Fibroblast of lung (primary cell): ENCODE measurements around the gene HIVEP3. TPM values are rescaled to one million over a fixed set of nuclear protein-coding genes. Genes with fewer than 3 reads are reported as not detected.

Source experiments
- DNase-seq, 2 donors: peaks; one replicate each; pipeline versions ENCODE4 v3.0.0 to v3.0.0-alpha.2; 2010; ENCODE audit warnings: low read depth in 2 of 2
- H2AFZ ChIP-seq: 2 replicates; pipeline ENCODE4 v1.5.1; 2012; ENCODE audit warnings: low read length, control low read depth, inconsistent platforms
- H3K27ac ChIP-seq: 2 replicates; pipeline ENCODE4 v1.5.1; 2011; ENCODE audit warnings: low read length, control low read depth; ENCODE audit not compliant: insufficient read depth
- H3K27me3 ChIP-seq: 2 replicates; pipeline ENCODE4 v1.5.1; 2011; ENCODE audit warnings: mild to moderate bottlenecking, low read length; ENCODE audit not compliant: control insufficient read depth, insufficient read depth
- H3K36me3 ChIP-seq: 2 replicates; pipeline ENCODE4 v1.5.1; 2011; ENCODE audit warnings: low read length; ENCODE audit not compliant: control insufficient read depth, insufficient read depth
- H3K4me1 ChIP-seq: 2 replicates; pipeline ENCODE4 v1.5.1; 2011; ENCODE audit warnings: low read length; ENCODE audit not compliant: control insufficient read depth, insufficient read depth; ENCODE audit errors: extremely low read depth
- H3K4me2 ChIP-seq: 2 replicates; pipeline ENCODE4 v1.5.1; 2011; ENCODE audit warnings: low read length, control low read depth; ENCODE audit not compliant: insufficient read depth; ENCODE audit errors: extremely low read depth
- H3K4me3 ChIP-seq, 4 experiments: fragments of 200-600 bp in 1 of 4; sonication (generic) in 1 of 4; replicated peaks in 1 of 4; 2 replicates each; pipeline ENCODE4 v1.5.1; 2011 to 2016; ENCODE audit warnings: low read length in 4 of 4, low read depth in 3 of 4, mild to moderate bottlenecking in 3 of 4, control low read depth in 2 of 4, inconsistent platforms in 1 of 4, mixed read lengths in 1 of 4; ENCODE audit not compliant: insufficient read depth in 1 of 4; ENCODE audit errors: control extremely low read depth in 1 of 4
- H3K79me2 ChIP-seq: 2 replicates; pipeline ENCODE4 v1.5.1; 2012; ENCODE audit warnings: mild to moderate bottlenecking, low read length, inconsistent platforms; ENCODE audit not compliant: control insufficient read depth, insufficient read depth
- H3K9ac ChIP-seq: 2 replicates; pipeline ENCODE4 v1.5.1; 2011; ENCODE audit warnings: mild to moderate bottlenecking, low read length, control low read depth; ENCODE audit not compliant: insufficient read depth
- H3K9me3 ChIP-seq: 2 replicates; pipeline ENCODE4 v1.5.1; 2012; ENCODE audit warnings: low read depth, low read length; ENCODE audit not compliant: control insufficient read depth, insufficient read depth
- H4K20me1 ChIP-seq: 2 replicates; pipeline ENCODE4 v1.5.1; 2011; ENCODE audit warnings: low read length; ENCODE audit not compliant: control insufficient read depth, insufficient read depth; ENCODE audit errors: extremely low read depth
- CTCF ChIP-seq, 2 donors: IDR thresholded peaks in 1 of 2; conservative IDR thresholded peaks in 1 of 2; 1 replicate in 1 of 2; 2 replicates in 1 of 2; pipeline ENCODE4 v1.5.1; 2011 to 2012; ENCODE audit warnings: low read length in 2 of 2, control low read depth in 1 of 2, inconsistent platforms in 1 of 2, low read depth in 1 of 2, mild to moderate bottlenecking in 1 of 2
- EZH2 ChIP-seq: IDR thresholded peaks from 2 replicates; pipeline ENCODE4 v1.5.1; 2012; ENCODE audit warnings: low read length, control low read depth, mild to moderate bottlenecking; ENCODE audit errors: missing control alignments
- polyA plus RNA-seq, 2 donors: library from polyadenylated mRNA; depleted of rRNA in 1 of 2; stranded (reverse) in 1 of 2; unstranded in 1 of 2; fragments of >200 nt; gene quantifications; 2 replicates each; pipeline ENCODE4 v1.2.1, GENCODE V29; 2011 to 2012; ENCODE audit warnings: missing spikeins in 1 of 2
- total RNA-seq: library from RNA; depleted of rRNA; stranded (reverse); fragments of >200 nt; gene quantifications from 2 replicates; pipeline ENCODE4 v1.2.1, GENCODE V29; 2014

The HIVEP3 gene
- total and polyA plus RNA-seq, 2 donors (not counting 1 experiment from before 2014, with no cell fraction given) = 0.83 to 3.2 TPM

GRCh38 chr1:41611068-41611931 is 307.4 kb downstream of the HIVEP3 start:
- TF ChIP-seq CTCF (conservative IDR thresholded peaks at IDR 0.05 in 1 of 2, IDR thresholded peaks at IDR 0.05 in 1 of 2; ENCODE audit: low read depth in 1 of 2, low read length in 2 of 2) (no peak), EZH2 (no peak)
- no peak for DNase-seq
- Histone ChIP-seq H4K20me1 (no peaks in the 10 kb centered on the region), H3K4me1 (no peaks in the 10 kb centered on the region), H2AFZ (no peak overlapping the region), H3K36me3 (no peaks in the 10 kb centered on the region), H3K9me3 (no peaks in the 10 kb centered on the region), H3K79me2 (no peaks in the 10 kb centered on the region), H3K4me2 (no peak overlapping the region), H3K27ac (no peak overlapping the region), H3K4me3 (no peak overlapping the region), H3K9ac (no peak overlapping the region), H3K27me3 (no peaks in the 10 kb centered on the region)

- DNase-seq = no peak
- no peaks in the 10 kb centered on the region for H3K79me2 ChIP-seq
- no peak for TF ChIP-seq CTCF (conservative IDR thresholded peaks at IDR 0.05 in 1 of 2, IDR thresholded peaks at IDR 0.05 in 1 of 2; ENCODE audit: low read depth in 1 of 2, low read length in 2 of 2)
- no peak for TF ChIP-seq EZH2
- H3K27me3 ChIP-seq = no peaks in the 10 kb centered on the region
- no peak overlapping the region for H3K4me3 ChIP-seq
- H3K9ac ChIP-seq = no peak overlapping the region
- no peak overlapping the region for H2AFZ ChIP-seq
- no peaks in the 10 kb centered on the region for H3K4me1 ChIP-seq
- H3K4me2 ChIP-seq = no peak overlapping the region
- no peaks in the 10 kb centered on the region for H4K20me1 ChIP-seq
- no peaks in the 10 kb centered on the region for H3K9me3 ChIP-seq
- no peaks in the 10 kb centered on the region for H3K36me3 ChIP-seq
- H3K27ac ChIP-seq = no peak overlapping the region
Observed at GRCh38 chr1:41610361-41610760, 308.4 kb downstream of the HIVEP3 start.

- Histone ChIP-seq H3K9me3 (no peaks in the 10 kb centered on the region), H3K27ac (no peak overlapping the region), H3K4me3 (no peak overlapping the region), H2AFZ (no peak overlapping the region), H3K27me3 (no peaks in the 10 kb centered on the region), H3K4me1 (no peaks in the 10 kb centered on the region), H3K9ac (no peak overlapping the region), H4K20me1 (no peaks in the 10 kb centered on the region), H3K79me2 (no peaks in the 10 kb centered on the region), H3K36me3 (no peaks in the 10 kb centered on the region), H3K4me2 (no peak overlapping the region)
- no peak for DNase-seq
- TF ChIP-seq CTCF (conservative IDR thresholded peaks at IDR 0.05 in 1 of 2, IDR thresholded peaks at IDR 0.05 in 1 of 2; ENCODE audit: low read depth in 1 of 2, low read length in 2 of 2) = no peak
- no peak for TF ChIP-seq EZH2
Observed at GRCh38 chr1:41609166-41609883, 309.4 kb downstream of the HIVEP3 start.
